ENCODE data around the gene TBC1D1.

The TBC1D1 gene, protein sequence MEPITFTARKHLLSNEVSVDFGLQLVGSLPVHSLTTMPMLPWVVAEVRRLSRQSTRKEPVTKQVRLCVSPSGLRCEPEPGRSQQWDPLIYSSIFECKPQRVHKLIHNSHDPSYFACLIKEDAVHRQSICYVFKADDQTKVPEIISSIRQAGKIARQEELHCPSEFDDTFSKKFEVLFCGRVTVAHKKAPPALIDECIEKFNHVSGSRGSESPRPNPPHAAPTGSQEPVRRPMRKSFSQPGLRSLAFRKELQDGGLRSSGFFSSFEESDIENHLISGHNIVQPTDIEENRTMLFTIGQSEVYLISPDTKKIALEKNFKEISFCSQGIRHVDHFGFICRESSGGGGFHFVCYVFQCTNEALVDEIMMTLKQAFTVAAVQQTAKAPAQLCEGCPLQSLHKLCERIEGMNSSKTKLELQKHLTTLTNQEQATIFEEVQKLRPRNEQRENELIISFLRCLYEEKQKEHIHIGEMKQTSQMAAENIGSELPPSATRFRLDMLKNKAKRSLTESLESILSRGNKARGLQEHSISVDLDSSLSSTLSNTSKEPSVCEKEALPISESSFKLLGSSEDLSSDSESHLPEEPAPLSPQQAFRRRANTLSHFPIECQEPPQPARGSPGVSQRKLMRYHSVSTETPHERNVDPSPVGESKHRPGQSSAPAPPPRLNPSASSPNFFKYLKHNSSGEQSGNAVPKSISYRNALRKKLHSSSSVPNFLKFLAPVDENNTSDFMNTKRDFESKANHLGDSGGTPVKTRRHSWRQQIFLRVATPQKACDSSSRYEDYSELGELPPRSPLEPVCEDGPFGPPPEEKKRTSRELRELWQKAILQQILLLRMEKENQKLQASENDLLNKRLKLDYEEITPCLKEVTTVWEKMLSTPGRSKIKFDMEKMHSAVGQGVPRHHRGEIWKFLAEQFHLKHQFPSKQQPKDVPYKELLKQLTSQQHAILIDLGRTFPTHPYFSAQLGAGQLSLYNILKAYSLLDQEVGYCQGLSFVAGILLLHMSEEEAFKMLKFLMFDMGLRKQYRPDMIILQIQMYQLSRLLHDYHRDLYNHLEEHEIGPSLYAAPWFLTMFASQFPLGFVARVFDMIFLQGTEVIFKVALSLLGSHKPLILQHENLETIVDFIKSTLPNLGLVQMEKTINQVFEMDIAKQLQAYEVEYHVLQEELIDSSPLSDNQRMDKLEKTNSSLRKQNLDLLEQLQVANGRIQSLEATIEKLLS (N-terminal part only)

DNA sequence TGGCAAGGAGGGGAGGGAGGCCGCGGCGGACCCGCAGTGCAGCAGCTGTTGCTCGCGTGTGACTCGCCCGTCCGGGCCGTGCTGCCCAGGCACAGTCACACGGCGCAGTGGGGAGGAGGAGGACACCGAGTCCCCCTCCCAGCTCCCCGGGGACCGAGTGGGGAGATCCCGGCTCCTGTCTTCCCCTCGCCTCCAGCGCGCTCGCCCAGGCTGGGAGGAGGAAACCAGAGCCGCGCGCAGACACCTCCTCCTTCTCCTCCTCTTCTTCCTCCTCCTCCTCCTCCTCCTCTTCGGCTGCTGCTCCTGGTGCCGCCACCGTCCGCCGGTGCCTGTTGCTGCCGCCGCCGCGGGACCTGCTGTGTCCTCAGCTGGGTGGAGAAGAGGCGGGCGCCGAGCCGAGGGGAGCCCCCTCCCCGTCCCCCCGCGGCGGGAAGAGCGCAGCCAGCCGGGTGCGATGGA lies at the start of gene TBC1D1:
TBC1D1 (plus strand) TSS at position 284 of the 459 bp plus-strand sequence. CDS start 11,012 bp downstream, outside the sequence.
- in situ Hi-C loops (cut with MboI; ENCODE audit: low sequenced_read_pairs), result no loop called here

DNA sequence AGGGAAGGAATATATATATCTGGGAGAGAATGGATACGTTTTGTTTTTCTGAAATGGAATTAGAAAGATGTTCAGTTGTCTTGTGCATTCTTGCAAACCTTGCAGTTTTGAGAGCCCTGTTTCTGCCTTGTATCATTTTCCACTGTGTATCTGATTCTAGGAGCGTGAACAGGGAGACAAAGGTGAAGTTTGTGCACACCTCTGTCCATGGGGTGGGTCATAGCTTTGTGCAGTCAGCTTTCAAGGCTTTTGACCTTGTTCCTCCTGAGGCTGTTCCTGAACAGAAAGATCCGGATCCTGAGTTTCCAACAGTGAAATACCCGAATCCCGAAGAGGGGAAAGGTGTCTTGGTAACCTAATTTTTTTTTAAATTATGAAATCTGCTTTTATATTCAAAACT lies 46.7 kb upstream of the TBC1D1 start:
- in situ Hi-C loops (cut with MboI; ENCODE audit: low sequenced_read_pairs), result no loop called here

DNA sequence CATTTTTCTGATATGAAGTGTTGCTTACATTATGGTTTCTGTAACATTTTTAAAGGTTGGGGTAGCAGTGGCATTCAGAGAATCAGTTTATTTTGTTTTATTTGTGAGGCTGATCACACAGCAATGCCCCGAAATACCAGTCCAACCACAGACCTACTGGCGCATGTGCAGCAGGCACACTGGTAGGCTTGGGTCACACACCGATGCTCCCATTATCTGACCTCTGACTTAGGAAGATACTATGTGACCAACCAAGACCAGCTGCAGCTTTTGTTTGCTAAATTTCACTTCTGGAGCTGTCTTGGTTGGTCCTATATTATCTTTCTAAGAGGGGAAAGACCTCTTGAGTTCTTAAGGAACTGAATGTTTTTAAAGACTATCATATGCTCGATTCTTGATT lies 45.7 kb upstream of the TBC1D1 start:
- in situ Hi-C loops (cut with MboI; ENCODE audit: low sequenced_read_pairs), result no loop called here

DNA sequence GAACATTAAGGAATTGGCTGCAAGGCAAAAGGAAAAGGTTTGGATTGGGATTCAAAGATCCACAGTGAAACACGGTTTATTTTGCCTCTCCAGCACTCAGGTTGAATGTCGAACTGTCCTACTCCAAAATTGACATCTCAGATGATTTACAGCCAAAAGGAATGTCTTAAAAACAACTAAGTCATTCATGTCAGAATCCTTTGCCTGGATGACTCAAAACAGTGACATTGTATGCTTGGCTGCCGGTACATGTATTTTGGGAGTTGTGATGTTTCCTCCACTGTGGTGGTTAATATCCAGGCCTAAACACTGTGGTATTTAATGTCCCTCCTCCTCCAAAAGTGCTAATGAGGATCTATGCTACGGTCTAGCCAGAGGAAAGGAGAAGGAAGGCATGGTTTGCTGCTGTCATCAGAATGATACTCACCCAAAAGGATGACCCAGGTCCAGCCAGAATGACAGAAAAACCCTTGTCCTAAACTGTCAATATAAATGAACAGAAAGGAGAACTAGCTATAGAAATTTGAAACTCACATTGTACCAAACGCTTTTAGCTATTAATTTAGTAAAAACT lies 43.5 kb upstream of the TBC1D1 start:
- in situ Hi-C loops (cut with MboI; ENCODE audit: low sequenced_read_pairs), result no loop called here

DNA sequence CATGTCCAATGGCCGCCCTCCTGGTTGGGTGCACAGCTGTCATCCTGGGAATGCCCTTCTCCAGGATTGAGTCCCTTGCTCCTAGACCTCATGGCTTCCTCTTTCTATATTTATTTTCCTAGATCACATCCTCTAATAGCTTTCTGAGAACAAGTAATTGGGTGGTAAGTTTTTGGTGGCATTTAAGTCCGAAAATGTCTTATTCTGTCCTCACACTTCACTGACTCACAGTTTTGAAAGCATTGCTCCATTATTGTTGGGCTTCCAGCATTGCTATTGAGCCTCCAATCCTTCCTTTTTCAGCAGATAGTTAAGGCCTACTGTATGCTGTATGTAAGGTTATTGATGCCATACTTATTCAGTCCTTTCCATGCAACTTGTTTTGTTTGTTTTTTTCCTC lies 38.5 kb upstream of the TBC1D1 start:
- in situ Hi-C loops (cut with MboI; ENCODE audit: low sequenced_read_pairs), result no loop called here

DNA sequence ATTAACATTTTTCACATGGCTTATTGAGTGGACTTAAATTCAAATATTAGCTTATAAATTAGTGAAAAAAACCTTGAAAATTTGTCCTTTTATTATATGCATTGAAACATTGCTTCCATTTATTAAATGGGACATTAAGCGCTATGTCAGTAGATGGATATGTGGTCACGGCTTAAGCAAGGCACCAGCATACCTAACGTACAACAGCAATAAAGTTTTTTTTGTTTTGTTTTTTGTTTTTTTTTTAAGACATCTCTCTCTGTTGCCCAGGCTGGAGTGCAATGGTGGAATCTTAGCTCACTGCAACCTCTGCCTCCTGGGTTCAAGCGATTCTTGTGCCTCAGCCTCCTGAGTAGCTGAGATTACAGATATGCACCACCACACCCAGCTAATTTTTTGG lies 32.8 kb upstream of the TBC1D1 start:
- in situ Hi-C loops (cut with MboI; ENCODE audit: low sequenced_read_pairs), result no loop called here

DNA sequence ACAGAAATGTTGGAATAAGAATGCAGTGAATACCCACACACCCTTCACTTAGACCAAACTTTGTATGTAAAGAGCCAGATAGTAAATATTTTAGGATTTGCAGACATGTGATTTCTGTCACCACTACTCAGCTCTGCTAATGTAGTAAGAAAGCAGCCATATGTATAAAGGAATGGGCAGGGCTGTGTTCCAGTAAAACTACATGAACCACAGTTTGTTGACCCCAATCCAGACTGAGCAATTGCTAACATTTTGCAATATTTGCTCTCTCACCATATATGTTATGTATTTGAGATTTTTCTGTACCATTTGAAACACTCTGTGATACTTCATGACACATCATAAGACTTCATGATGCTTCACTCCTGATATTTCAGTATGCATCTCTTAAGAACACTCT lies 32.0 kb upstream of the TBC1D1 start:
- in situ Hi-C loops (cut with MboI; ENCODE audit: low sequenced_read_pairs), result no loop called here

DNA sequence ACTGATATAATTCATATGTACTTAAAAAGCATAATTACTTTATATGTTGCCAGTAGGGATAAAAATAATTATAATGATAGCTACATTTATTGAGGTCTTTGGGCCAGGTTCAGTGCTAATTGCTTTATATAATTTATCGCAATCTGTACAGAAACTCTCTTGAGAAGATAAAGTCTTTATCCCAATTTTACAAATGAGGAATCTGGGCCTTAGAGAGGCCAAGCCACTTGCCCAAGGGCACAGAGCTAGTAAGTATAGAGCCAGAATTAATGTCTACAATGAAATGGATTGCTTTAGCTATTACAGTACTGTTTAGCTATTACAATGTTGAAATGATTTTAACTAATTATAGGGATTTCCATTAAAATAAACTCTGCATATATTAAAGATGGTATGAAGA lies 30.6 kb upstream of the TBC1D1 start:
- in situ Hi-C loops (cut with MboI; ENCODE audit: low sequenced_read_pairs), result no loop called here

DNA sequence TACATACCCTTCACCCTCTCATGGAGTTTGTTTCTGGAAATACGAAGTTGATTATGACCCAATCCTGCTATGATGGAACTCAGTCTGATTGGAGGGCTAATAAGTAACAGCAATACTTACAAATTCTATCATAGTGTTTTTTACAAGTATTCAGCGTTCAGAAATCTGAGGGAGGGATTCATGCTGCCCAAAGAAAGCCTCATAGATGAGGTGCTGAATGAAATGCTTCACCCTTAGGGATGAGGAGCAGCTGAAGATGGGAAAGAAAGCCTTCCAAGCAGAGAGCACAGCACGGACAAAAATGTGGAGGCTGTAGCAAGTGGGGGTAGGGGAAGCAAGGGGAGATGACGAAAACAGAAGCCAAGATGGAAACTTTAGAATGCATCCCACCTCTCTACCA lies 27.9 kb upstream of the TBC1D1 start:
- in situ Hi-C loops (cut with MboI; ENCODE audit: low sequenced_read_pairs), result no loop called here

DNA sequence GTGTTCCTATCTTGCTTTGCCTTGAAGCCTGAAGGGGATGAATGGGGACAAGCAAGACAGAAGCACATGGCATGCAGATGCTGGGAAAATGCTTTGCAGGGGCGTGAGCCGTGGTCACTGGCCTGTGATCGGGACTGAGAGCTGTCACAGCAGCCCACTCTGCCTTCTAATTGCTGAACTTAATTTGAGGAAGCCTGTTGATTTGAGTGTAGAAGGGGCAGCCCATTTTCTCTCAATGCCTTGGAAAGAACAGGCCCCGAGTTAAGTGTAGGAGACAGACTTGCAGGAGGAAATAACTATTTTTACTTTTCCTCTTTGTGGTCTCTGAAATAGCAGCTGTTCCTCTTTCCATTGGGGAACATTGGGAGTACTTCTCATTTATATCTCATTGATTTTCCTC lies 26.1 kb upstream of the TBC1D1 start:
- in situ Hi-C loops (cut with MboI; ENCODE audit: low sequenced_read_pairs), result no loop called here

DNA sequence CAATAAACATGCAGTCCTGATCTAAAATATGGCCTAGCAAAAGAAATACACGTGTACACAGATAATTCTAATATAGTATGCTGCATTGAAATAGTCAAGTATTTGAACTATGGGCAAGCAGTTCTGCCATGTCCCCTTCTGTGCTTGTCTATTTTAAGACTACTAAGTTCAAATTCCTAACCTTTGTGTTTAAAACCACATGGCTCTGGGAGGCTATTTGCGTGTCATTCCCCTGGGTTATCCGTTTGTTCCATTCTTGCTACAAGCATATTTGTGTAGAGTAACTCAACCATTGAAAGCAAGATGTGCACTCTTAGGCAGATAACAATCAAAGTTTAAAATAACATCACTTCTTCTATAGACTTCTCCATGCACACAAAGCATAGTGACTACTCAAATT lies 25.4 kb upstream of the TBC1D1 start:
- in situ Hi-C loops (cut with MboI; ENCODE audit: low sequenced_read_pairs), result no loop called here

DNA sequence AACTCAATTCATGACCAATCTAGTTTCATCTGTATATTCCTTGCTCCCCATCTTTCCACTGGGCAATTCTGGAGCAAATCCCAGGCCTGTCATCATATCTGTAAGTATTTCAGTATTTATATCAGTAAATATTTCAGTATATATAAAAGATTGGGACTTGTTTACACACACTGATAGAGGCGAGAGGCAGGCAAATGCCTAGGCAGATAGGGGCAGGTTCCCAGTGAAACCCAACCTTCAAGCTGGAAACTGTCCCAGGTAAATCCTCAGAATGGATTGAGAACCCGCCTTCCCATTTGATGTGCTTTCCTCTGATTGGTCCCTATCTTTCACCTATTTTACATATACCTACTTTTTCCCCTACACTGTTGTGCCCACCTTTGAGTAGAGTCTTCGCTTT lies 23.8 kb upstream of the TBC1D1 start:
- in situ Hi-C loops (cut with MboI; ENCODE audit: low sequenced_read_pairs), result no loop called here

DNA sequence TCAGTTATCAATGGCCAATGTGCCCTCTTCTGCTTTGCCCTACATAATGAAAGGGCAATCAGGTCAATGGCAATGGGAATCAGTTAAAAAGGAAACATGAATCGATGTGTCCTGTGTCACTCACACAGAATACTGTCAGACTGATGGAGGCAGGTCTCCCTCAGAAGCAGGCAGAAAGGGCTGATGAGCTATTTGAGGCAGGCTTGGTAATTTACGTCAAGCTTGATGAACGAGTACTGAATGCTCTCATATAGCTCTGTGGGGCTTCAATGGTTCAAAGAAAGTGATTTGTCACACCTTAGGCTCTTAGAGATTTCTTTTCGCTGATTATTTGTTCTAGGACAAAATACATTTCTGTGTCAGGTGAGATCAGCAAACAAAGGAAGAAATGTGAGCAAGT lies 22.6 kb upstream of the TBC1D1 start:
- in situ Hi-C loops (cut with MboI; ENCODE audit: low sequenced_read_pairs), result no loop called here

DNA sequence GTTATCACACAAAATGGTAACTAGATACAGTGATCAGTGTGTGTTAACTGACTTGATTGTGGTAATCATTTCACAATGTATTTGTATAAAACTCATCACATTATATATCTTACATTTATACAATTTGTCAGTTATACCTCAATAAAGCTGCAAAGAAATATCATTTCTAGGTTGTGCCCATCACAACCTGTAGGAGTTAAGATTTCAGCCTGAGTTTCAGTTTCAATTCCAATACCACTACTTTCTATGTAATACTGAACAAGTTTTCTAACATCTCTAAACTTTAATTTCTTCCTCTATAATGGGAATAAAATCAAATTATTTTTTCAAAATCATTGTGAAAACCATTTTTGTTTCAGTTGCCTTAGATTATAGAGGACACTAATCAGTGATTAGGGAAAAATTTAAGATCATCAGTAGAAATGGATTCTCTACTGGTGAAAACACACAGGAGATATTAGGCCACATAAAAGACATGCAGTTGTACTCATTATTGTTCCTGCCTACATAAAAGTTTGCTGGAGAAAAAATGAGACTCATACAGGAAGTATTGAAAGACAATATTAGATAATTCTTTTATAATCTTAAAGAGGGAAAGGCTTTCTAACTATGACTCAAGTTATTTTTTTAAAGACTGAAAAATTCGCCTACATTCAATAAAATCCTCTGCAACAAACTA lies 18.4 kb upstream of the TBC1D1 start:
- in situ Hi-C loops (cut with MboI; ENCODE audit: low sequenced_read_pairs), result no loop called here

DNA sequence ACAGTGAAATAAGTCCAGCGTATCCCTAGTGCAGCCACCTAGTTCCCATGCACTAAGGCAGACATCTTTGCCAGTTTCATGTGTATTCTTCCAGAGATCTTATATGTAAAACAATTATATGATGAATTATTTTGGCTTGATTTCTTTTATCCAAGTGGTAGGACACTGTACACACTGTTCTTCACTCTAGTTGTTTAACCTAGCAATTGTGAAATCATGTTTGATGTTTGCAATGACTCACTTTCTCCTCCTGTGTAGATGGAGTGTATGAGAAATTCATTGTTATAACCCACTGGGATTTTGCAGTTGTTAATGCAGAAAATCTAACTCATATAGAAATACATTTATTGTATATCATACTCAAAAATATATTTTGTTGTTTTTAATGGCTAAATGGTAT lies 17.5 kb upstream of the TBC1D1 start:
- in situ Hi-C loops (cut with MboI; ENCODE audit: low sequenced_read_pairs), result no loop called here

DNA sequence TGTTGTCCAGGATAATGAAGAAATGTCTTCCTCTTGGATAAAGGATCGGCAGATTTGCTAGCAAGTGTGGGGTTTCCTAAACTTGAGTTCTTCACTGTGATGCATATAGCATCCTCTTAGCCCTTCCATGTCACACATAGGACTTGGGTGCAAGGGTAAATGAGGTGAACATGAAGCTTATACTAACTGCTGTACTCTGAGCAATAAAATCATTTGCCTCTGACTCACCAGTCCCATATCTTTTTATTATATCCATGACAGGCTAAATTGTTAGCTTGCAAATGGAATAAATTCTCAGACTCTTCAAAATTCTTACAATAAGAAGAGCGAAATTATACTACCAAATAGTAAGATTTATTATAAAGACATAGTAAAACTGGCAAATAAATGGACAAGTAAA lies 14.7 kb upstream of the TBC1D1 start:
- in situ Hi-C loops (cut with MboI; ENCODE audit: low sequenced_read_pairs), result no loop called here

DNA sequence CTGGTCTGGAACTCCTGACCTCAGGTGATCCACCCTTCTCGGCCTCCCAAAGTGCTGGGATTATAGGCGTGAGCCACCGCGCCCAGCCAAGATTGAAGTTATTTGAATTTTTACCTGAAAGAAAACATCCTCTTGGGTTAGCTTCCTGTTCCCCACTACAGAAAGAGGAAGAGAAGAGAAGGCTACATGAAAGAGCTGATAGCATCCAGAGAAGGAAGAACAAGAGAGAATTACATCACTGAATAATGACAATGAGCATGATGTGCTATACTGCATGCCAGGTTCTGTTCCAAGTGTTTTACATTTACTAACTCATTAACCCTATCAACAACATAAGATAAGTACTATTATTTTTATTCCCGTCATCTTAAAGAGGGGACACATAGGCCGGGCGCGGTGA lies 11.5 kb upstream of the TBC1D1 start:
- in situ Hi-C loops (cut with MboI; ENCODE audit: low sequenced_read_pairs), result no loop called here

DNA sequence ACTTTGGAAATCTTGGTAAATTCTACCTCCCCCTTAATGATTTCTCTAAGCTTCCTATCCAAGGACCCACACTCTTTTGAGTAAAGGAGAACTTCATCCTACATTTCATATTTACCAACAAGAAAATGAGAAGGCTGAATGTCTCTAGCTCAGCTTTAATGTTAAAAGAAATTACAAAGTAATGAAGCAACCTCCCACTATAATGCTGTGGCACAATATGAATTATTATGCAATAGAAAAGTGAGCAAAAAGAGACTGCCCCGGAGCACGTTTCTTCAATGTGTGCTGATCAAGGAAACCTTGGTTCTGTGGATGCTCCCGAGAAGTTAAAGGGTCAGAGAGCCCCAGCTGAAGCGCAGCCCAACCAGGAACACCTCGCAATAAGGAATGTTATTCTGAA lies 9.1 kb upstream of the TBC1D1 start:
- in situ Hi-C loops (cut with MboI; ENCODE audit: low sequenced_read_pairs), result no loop called here

DNA sequence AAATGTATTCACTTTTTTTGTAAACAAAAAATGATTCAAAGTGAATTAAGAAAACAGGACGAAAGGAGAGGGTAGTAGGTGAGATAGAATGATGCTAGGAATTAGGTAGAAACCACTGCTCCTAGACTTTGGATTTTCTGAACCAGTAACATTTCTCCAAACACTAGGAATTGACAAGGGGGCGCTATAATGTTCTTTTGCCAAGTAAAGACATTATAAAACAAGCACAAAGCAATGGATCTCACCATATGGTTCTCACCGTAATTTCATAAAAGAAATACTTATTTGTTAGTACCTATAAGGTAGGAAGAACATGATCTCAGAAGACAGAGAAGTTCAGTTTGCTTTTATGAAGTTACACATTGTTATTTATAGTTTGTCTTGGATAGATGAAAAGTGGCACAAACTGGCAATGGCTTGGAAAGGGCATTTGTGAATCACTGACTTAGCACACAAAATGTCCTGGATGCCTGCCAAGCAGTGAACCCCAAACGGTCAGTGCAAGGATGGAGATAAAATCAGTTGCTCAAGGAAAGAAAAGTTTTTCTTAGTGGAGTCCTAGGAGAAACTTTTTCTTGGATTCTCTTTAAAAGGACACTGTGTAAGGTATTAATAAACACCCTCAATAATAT lies 8.1 kb upstream of the TBC1D1 start:
- in situ Hi-C loops (cut with MboI; ENCODE audit: low sequenced_read_pairs), result no loop called here
